T-helper 1 cell treated with Interleukin-12 subunit alpha and Interleukin-12 subunit beta and Interleukin-4 antibody, amounts not matched to agents 30 μg/mL and 1 μg/mL, for 36 hours (primary cell): ENCODE results near the gene BACH2.

Experiments used
- H3K27ac Mint-ChIP-seq: one replicate; pipeline ENCODE4 v1.8.0; 2021; ENCODE audit warnings: mild to moderate bottlenecking, mixed read lengths
- H3K27me3 Mint-ChIP-seq: one replicate; pipeline ENCODE4 v1.8.0; 2021; ENCODE audit warnings: low read depth, mixed read lengths
- H3K36me3 Mint-ChIP-seq: one replicate; pipeline ENCODE4 v1.8.0; 2021; ENCODE audit warnings: low read depth, mixed read lengths
- H3K4me1 Mint-ChIP-seq: one replicate; pipeline ENCODE4 v1.8.0; 2021; ENCODE audit warnings: low read depth, mixed read lengths
- H3K4me3 Mint-ChIP-seq: one replicate; pipeline ENCODE4 v1.8.0; 2021; ENCODE audit warnings: mild to moderate bottlenecking, moderate library complexity, mixed read lengths
- H3K9me3 Mint-ChIP-seq: one replicate; pipeline ENCODE4 v1.8.0; 2021; ENCODE audit warnings: mixed read lengths

BACH2 gene

GRCh38 chr6:90315354-90315950, 18.8 kb upstream of the BACH2 start:
- Mint-ChIP-seq H3K36me3 (no peaks in the 10 kb centered on the region), H3K4me1 (peaks cover 11% of the 10 kb centered on the region), H3K9me3 (no peaks in the 10 kb centered on the region), H3K27ac (no peak overlapping the region), H3K27me3 (peaks cover 18% of the 10 kb centered on the region), H3K4me3 (no peak overlapping the region)

GRCh38 chr6:90314514-90314913, 17.9 kb upstream of the BACH2 start:
- H3K4me1 Mint-ChIP-seq = peaks cover 7% of the 10 kb centered on the region
- H3K9me3 Mint-ChIP-seq = no peaks in the 10 kb centered on the region
- no peak overlapping the region for H3K4me3 Mint-ChIP-seq
- no peak overlapping the region for H3K27ac Mint-ChIP-seq
- H3K36me3 Mint-ChIP-seq = no peaks in the 10 kb centered on the region
- peaks cover 24% of the 10 kb centered on the region for H3K27me3 Mint-ChIP-seq

- peaks cover 30% of the 10 kb centered on the region for H3K27me3 Mint-ChIP-seq
- H3K36me3 Mint-ChIP-seq = no peaks in the 10 kb centered on the region
- no peaks in the 10 kb centered on the region for H3K4me1 Mint-ChIP-seq
- no peak overlapping the region for H3K27ac Mint-ChIP-seq
- no peaks in the 10 kb centered on the region for H3K9me3 Mint-ChIP-seq
- no peak overlapping the region for H3K4me3 Mint-ChIP-seq
These were observed 14.9 kb upstream of the BACH2 start for GRCh38 chr6:90311569-90311968.

- Mint-ChIP-seq H3K4me1 (peaks cover 7% of the 10 kb centered on the region), H3K36me3 (no peaks in the 10 kb centered on the region), H3K27ac (no peak overlapping the region), H3K27me3 (peaks cover 61% of the 10 kb centered on the region), H3K9me3 (no peaks in the 10 kb centered on the region), H3K4me3 (no peak overlapping the region)
These were observed 9.3 kb upstream of the BACH2 start for GRCh38 chr6:90305800-90306448.

- Mint-ChIP-seq H3K36me3 (no peaks in the 10 kb centered on the region), H3K9me3 (no peaks in the 10 kb centered on the region), H3K4me1 (peaks cover 7% of the 10 kb centered on the region), H3K4me3 (no peak overlapping the region), H3K27ac (no peak overlapping the region), H3K27me3 (peaks cover 66% of the 10 kb centered on the region)
These were observed 7.7 kb upstream of the BACH2 start for GRCh38 chr6:90304308-90304707.

GRCh38 chr6:90303039-90303438, 6.4 kb upstream of the BACH2 start:
- H3K27ac Mint-ChIP-seq = no peak overlapping the region
- H3K4me3 Mint-ChIP-seq = no peak overlapping the region
- H3K9me3 Mint-ChIP-seq = no peaks in the 10 kb centered on the region
- H3K27me3 Mint-ChIP-seq = peaks cover 76% of the 10 kb centered on the region
- H3K4me1 Mint-ChIP-seq = peaks cover 7% of the 10 kb centered on the region
- H3K36me3 Mint-ChIP-seq = no peaks in the 10 kb centered on the region

GRCh38 chr6:90302320-90302719, 5.7 kb upstream of the BACH2 start:
- Mint-ChIP-seq H3K4me1 (peaks cover 7% of the 10 kb centered on the region), H3K27ac (no peak overlapping the region)

GRCh38 chr6:90301816-90302215, 5.2 kb upstream of the BACH2 start:
- Mint-ChIP-seq H3K4me1 (peaks cover 7% of the 10 kb centered on the region), H3K9me3 (no peaks in the 10 kb centered on the region), H3K27me3 (peaks cover 80% of the 10 kb centered on the region), H3K27ac (no peak overlapping the region), H3K36me3 (no peaks in the 10 kb centered on the region), H3K4me3 (no peak overlapping the region)

More at GRCh38 chr6:90302320-90302719, 5.7 kb upstream of the BACH2 start:
- Mint-ChIP-seq H3K4me3 (no peak overlapping the region), H3K9me3 (no peaks in the 10 kb centered on the region), H3K36me3 (no peaks in the 10 kb centered on the region), H3K27me3 (peaks cover 83% of the 10 kb centered on the region)

- peaks cover 2% of the 10 kb centered on the region for H3K36me3 Mint-ChIP-seq
These were observed 1.9 kb upstream of the BACH2 start for GRCh38 chr6:90298459-90299053.

GRCh38 chr6:90297867-90298381, 1.3 kb upstream of the BACH2 start:
- peaks cover 48% of the 10 kb centered on the region for H3K27me3 Mint-ChIP-seq
- H3K27ac Mint-ChIP-seq = peak overlapping the region; percentile 31
- peaks cover 2% of the 10 kb centered on the region for H3K36me3 Mint-ChIP-seq
- peak overlapping the region; percentile 46 for H3K4me3 Mint-ChIP-seq
- peaks cover 21% of the 10 kb centered on the region for H3K4me1 Mint-ChIP-seq
- H3K9me3 Mint-ChIP-seq = no peaks in the 10 kb centered on the region

More at GRCh38 chr6:90298459-90299053, 1.9 kb upstream of the BACH2 start:
- Mint-ChIP-seq H3K4me1 (peaks cover 16% of the 10 kb centered on the region), H3K27me3 (peaks cover 54% of the 10 kb centered on the region), H3K9me3 (no peaks in the 10 kb centered on the region), H3K4me3 (no peak overlapping the region), H3K27ac (no peak overlapping the region)

GRCh38 chr6:90297115-90297866, 648 bp upstream of the BACH2 start:
- Mint-ChIP-seq H3K9me3 (no peaks in the 10 kb centered on the region), H3K27me3 (peaks cover 44% of the 10 kb centered on the region), H3K27ac (peak overlapping the region; percentile 31), H3K4me3 (peak overlapping the region; percentile 46), H3K36me3 (peaks cover 2% of the 10 kb centered on the region), H3K4me1 (peaks cover 27% of the 10 kb centered on the region)

- H3K27ac Mint-ChIP-seq = peak overlapping the region; percentile 86
- no peaks in the 10 kb centered on the region for H3K9me3 Mint-ChIP-seq
- peaks cover 6% of the 10 kb centered on the region for H3K36me3 Mint-ChIP-seq
- H3K4me1 Mint-ChIP-seq = peaks cover 37% of the 10 kb centered on the region
- H3K4me3 Mint-ChIP-seq = peak overlapping the region; percentile 85
- peaks cover 46% of the 10 kb centered on the region for H3K27me3 Mint-ChIP-seq
These were observed 746 bp downstream of the BACH2 start for GRCh38 chr6:90295854-90296340.

GRCh38 chr6:90294989-90295853, 1.4 kb downstream of the BACH2 start:
- peaks cover 13% of the 10 kb centered on the region for H3K36me3 Mint-ChIP-seq
- peaks cover 43% of the 10 kb centered on the region for H3K4me1 Mint-ChIP-seq
- H3K27me3 Mint-ChIP-seq = peaks cover 50% of the 10 kb centered on the region
- peak overlapping the region; percentile 74 for H3K4me3 Mint-ChIP-seq
- H3K9me3 Mint-ChIP-seq = no peaks in the 10 kb centered on the region
- peak overlapping the region; percentile 81 for H3K27ac Mint-ChIP-seq
